ENCODE measurements around the gene CCL8. TPM values are rescaled to one million over a fixed set of nuclear protein-coding genes. Genes with fewer than 3 reads are reported as not detected.
A peak's percentile ranks its signal among the peaks of the same experiment; 100 is the strongest.
"Not testable (repeated sequence)": the region's sequence is repeated elsewhere in the genome, so short reads cannot be mapped to it uniquely, and the experiment has no call there.

CCL8 gene
- total RNA-seq, 1 experiment from 2014 or later = not detected

DNA sequence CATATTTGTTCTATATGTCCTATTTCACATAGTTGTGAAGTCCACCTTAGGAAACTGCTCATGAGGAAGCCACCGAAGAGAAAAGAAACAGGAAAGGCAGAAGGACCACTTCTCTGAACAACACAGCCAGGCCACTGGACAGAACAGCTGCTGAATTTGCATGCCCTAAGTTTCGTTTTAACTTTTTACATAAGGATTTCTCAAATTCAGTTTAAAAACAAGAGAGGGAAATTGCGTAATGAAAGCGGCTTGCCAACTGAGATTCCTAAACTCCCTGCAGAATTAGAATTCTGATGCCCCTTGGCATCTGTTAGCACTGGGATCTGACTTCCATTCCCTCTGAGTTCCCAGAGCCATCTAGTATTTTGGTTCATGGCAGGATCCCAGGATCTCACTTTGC, 5.0 kb upstream of the CCL8 start:
- DNase-seq (ENCODE audit: low spot score) = no peak

DNA sequence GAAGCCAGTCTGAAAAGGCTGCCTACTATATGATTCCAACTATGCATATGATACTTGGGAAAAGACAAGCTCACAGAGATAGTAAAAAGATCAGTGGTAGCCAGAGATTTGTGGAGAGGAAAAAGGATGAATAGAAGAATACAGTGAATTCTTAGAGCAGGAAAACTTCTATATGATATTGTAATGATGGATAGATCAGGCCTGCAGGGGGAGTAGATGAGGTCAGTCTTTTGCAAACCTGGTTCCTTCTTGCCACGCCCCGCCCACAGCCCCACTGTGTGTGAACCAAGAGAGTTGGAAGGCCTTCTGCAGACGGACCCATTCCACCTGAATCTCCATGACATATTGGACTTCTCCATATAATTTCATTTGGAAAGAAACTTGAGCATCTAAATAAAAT, 761 bp upstream of the CCL8 start:
- DNase-seq (ENCODE audit: low spot score) = no peak

DNA sequence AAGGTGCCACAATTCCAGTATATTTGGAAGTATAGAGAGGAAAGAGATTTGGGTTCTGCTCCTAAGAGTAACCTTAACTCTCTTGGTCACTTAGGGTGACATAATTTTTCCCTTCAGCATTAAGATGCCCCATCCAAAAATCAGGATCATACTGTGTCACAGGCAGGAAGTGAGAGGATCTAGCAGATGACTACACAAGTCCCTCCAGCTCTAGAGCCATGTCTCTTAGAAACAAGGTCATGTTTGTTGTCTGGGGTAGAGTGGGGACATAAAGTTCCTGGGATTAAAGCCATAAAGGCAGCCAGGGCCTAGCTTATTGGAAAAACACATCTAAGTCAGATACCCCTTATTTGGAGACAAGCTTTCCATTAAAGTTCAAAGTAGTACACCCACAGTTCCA, 2.7 kb downstream of the CCL8 start:
- DNase-seq (ENCODE audit: low spot score) = no peak

DNA sequence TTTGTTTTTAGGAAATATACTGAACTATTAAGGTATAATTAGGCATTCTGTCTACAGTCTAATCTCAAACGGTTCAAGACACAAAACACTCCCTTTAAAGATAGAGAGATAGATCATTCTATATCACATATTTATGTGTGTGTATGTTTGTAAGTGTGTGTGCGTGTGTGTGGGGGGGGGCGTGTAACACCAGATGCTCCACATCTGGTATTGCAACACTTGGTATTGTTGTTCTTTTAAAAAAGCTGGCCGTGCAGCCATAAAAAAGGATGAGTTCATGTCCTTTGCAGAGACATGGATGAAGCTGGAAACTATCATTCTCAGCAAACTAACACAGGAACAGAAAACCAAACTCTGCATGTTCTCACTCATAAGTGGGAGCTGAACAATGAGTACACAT, 8.3 kb downstream of the CCL8 start:
- not testable (repeated sequence) for DNase-seq (ENCODE audit: low spot score)

DNA sequence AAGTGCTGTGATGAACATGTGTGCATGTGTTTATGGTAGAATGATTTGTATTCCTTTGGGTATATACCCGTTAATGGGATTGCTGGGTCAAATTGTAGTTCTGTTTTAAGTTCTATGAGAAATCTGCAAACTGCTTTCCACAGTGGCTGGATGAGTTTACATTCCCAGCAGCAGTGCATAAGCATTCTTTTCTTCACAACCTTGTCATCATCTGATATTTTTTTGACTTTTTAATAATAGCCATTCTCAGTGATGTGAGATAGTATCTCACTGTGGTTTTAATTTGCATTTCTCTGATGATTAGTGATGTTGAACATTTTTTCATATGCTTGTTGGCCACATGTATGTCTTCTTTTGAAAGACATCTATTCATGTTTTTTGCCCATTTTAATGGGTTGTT, 18.5 kb downstream of the CCL8 start:
- no peak for DNase-seq (ENCODE audit: low spot score)

DNA sequence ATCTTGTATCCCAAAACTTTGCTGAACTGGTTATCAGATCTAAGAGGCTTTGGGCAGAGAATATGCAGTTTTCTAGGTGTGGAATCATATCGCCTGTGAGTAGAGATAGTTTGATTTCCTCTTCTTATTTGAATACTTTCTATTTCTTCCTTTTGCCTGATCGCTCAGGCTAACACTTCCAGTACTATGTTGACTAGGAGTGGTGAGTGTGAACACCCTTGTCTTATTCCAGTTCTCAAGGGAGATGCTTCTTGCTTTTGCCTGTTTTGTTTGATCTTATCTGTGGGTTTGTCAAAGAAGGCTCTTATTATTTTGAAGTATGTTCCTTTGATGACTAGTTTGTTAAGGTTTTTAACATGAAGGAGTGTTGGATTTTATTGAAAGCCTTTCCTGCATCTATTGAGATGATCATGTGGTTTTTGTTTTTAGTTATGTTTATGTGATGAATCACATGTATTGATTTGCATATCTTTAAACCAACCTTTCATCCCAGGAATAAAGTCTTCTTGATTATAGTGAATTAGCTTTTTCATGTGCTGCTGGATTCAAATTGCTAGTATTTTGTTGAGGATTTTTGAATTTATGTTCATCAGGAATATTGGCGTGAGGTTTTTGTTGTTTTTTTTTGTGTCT, 20.0 kb downstream of the CCL8 start:
- DNase-seq (ENCODE audit: low spot score) = no peak

DNA sequence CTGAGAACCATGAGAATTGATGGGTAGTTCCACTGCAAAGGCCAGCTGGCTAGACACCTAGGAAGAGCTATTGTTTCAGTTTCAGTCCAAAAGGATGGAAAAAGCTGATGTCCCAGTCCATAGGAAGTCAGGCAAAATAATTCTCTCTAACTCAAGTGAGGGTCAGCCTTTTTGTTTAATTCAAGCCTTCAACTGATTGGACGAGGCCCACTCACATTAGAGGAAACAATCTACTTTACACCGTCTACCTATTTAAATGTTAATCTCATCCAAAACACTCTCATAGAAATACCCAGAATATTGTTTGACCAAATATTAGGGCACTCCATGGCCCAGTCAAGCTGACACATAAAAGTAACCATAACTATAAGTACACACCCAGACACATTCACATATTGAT, 22.7 kb downstream of the CCL8 start:
- DNase-seq (ENCODE audit: low spot score) = no peak

DNA sequence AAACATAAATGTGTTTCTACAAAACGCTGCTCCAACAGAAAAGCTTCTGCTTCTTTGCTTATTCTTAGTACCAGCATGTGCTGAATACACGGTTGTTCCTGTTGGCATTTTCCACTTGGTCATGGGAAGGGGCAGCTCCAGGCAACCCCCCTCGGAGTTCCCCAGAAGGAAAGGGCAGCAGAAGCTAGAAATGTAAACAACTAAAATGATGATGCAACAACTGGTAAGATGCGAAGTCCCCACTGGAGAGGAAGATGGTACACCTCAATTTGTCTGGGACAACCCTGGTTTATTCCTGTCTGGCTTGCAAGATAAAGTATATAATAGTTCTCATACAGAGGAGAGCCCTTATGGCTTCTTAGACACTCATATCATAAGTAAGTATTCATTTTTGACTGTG, 27.8 kb downstream of the CCL8 start:
- no peak for DNase-seq (ENCODE audit: low spot score)

DNA sequence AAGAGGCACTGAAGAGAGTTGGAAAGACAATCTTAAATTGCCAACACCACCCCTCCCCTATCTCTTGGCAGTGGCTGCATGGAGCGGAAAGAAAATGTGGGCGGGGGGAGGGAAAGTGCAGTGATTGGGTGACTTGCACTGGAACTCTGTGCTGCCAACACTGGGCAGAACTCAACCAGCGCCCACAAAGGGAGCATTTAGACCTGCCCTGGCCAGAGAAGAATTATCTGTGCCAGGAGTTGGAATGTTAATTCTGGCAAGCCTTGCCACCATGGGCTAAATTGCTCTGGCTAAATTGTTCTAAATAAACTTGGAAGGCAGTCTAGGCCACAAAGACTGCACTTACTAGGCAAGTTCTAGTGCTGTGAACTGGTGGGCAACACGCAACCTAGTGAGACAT, 30.5 kb downstream of the CCL8 start:
- DNase-seq (ENCODE audit: low spot score) = no peak

DNA sequence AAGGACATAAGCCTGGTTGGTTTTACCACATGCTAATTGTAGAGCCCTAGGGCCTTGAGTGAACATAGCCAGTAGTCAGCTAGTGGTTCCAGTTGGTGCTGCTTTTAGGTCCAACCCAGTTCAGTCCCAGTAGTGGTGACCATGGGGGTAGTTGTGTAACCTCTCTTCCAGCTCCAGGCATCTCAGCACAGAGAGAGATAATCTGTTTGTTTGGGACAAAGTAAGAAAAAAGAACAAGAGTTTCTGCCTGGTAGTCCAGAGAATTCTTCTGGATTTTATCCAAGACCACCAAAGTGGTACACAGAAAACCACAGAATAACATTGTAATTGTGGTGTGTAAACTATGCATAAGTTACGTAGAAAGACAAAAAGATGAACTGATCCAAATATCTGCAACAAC, 31.9 kb downstream of the CCL8 start:
- DNase-seq (ENCODE audit: low spot score) = no peak

DNA sequence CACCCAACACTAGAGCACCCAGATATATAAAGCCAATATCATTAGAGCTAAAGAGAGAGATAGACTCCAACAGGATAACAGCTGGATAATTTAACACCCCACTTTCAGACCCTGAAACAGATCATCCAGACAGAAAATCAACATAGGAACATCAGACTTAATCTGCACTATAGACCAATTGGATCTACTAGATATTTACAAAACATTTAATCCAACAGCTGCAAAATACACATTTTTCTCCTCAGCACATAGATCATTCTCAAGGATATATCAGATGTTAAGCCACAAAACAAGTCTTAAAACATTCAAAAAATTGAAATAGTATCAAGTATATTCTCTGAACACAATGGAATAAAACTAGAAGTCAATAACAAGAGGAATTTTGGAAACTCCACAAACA, 33.0 kb downstream of the CCL8 start:
- no peak for DNase-seq (ENCODE audit: low spot score)

DNA sequence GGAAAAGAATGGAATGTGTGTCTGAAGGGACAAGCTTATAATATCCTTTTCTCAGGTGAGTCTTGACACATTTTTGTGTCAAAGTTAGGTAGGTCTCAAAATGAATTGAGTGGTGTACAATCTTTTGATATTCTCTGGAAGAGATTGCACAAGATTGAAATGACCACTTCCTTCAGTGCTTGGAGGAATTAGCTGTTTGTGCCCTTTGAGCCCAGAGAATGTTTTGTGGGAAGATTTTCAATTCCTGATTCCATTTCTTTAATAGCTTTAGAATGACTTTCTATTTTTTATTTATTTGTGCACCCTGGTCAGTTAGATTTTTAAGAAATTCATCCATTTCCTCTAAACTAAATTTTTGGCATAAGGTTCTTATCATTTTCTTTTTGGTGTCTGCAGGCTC, 35.4 kb downstream of the CCL8 start:
- no peak for DNase-seq (ENCODE audit: low spot score)

DNA sequence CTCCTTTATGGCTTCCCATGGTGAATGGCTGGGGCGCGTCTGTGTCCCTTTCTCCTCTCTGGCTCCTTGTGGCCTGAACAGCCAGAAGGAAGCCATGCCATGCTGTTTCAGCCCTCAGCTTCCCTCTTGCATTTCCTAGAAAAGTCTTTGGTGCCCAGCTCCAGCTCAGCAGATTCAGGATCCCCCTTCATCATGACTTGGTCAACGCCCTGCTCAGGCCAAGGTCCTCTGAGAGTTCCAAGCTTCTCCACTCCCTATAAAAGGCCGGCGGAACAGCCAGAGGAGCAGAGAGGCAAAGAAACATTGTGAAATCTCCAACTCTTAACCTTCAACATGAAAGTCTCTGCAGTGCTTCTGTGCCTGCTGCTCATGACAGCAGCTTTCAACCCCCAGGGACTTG, 37.0 kb downstream of the CCL8 start, which contains the start of gene CCL13:
Gene CCL13, plus strand, starts transcription at position 287 of the 400 bp plus-strand sequence. Its CDS starts 47 bp downstream, at position 334.
- DNase-seq (ENCODE audit: low spot score) = no peak

DNA sequence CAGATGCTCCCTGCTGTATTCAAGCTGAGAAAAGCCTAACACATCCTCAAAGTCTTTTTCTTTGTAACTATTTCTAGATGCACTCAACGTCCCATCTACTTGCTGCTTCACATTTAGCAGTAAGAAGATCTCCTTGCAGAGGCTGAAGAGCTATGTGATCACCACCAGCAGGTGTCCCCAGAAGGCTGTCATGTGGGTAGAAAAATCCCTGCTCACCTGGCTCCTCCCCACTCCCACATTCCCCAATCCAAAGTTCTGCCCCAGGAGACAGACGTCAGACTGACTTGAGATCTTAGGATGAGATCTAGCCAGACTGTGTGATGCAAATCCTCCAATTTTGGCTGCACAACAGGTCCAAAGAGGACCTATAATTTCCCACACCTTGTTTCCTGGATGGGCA, 38.2 kb downstream of the CCL8 start:
- no peak for DNase-seq (ENCODE audit: low spot score)

DNA sequence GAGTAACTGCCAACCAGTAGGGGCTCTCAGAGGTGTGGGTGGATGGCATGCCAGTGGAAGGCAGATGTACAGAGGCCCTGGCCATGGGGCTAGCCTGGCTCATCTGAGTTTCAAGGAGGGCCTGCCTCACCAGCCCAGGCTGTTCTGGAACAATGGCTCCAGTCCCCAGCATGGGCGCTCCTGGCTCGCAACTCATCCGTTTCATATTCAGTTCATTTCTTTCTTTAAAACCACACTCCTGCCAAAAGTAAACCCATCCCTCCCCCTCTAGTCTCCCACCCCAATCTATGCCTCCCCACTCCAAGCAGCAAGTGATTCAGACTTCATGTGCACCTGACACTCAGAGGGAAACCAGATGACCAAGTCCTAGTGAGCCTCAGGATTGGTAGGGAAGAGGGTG, 39.4 kb downstream of the CCL8 start:
- no peak for DNase-seq (ENCODE audit: low spot score)

DNA sequence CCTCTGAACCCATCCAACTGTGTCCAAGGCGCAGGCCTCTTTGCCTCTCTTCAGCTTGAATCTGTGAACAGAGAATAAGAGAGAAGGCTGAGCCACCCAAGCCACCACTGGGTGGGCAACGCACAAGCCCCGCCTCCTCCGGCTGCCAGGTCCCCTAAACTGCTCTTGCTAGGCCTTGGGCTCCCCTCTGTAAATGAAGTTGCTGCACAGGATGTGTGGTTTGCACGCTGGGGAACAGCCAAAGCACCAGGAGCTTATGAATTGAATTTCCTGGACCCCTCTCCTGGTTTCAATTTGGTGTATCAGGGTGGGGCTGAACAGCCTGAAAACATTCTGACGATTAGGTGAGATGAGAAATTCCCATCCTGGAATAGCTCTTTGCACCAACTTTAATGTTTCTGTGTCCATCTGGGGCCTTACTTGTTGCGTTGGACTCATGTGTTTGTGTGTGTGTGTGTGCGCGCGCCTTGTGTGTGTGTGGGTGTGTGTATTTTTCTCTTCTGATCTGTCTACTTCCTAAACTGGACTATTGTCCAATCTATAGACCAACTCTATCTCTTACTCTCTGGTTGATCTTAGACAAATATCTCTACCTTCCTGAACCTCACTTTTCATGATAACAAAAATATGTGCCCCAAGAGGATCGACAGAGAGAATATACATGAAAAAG, 41.5 kb downstream of the CCL8 start:
- DNase-seq (ENCODE audit: low spot score) = no peak

DNA sequence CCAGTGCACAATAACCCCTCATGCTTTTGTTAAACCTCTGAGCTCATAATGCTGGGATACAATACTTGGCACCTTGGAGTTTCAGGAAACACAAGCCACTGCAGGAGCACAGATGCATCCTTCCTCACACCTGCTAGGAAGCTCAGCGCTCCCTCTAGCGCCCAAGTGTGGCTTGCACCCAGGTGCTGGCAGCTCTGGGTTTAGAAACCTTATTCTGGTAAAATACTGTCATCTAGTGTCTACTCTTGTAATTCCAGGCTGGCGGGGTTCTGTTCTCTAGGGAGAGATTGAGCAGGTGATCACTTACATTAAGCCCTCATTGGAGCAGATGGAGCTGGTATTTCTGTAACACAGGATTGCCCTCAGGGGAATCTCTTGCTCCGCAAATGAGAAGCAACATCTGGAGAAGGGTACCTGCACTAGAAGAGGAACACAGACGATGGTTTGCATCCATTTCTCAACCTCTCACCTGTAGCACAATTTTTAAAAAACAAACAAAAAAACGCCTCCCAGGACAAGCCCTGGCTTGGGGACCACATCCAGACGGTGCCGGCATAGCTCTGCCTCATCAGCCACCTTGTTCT, 42.3 kb downstream of the CCL8 start:
- peak; percentile 81 for DNase-seq (ENCODE audit: low spot score)

DNA sequence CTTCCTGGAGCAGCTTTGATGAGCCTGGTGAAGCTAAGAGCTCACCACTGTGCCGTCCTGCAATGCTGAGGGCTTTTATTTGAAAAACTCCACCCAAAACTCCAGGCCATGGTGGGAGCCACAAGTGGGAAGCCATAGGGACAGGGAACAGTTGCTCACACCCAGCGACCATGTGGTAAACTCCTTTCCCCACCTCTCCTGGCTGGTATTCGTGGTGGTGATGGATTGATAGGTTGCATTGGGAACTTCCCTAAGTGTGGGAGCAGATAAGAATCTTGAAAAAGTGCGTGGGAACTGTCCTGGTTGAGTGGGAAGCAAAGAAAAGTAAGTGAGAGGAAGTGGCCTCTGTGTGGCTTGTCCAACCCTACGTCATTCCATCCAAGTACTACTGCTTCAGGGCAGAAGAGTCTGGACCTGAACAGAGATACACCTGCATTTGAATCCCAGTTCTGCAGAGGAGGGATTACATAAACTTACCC, 44.0 kb downstream of the CCL8 start, which contains the start of gene CCL1:
Gene CCL1, minus strand, starts transcription at position 51 of the 479 bp plus-strand sequence. CDS start 72 bp downstream, outside the sequence.
- DNase-seq (ENCODE audit: low spot score) = no peak

DNA sequence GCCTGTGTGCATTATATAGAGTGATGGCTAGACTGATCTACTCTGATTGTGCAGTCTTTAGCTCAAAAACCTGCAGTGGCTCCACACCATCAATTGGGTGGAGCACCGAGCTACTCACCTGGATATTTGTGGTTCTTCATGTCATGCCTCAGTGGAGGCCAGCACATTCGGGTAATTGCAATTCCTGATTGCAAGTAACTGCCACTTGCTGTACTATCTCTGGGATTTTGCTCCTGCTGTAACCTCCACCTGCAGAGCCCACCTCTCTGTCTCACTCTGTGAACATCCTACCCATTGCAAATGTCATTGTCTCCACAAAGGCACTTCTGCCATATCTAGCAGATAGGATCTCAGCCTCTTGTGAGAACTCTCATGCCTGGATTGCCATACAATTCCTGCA, 45.5 kb downstream of the CCL8 start:
- no peak for DNase-seq (ENCODE audit: low spot score)

DNA sequence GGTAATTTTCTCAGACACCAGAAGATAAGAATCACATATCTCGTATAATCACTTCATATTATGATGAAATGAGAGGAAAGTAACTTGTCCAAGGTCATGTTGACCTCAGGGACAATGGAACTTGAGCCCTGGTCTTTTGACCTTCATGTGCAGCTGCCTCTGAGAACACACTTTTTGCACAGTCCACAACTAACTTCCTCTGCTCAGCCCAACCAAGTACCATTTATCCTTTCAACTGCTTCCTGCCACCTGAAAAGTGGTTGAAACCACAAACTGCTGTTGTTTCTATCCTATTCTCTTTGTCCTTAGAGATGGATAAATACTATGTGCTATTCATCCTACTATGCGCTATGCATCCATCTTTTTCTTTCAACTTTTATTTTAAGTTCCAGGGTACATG, 46.1 kb downstream of the CCL8 start:
- no peak for DNase-seq (ENCODE audit: low spot score)

DNA sequence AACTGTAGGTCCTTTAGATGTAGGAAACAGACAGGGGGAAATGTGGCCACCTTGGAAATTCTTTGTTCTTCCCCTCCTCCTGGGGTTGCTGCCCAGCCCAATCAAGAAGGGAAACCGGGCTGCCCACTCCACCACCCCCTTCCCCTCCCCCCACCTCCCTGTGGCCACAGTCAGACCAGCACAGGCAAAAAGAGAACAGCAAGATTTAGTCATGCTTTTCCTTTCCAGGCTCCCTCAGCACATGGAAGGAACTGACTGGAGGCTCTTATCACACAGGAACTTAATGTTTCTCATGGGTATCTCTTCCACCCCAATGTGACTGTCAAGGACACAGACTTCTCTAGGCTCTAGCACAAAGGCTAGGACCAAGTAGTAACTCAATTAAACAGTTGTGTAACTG, 46.8 kb downstream of the CCL8 start:
- no peak for DNase-seq (ENCODE audit: low spot score)

DNA sequence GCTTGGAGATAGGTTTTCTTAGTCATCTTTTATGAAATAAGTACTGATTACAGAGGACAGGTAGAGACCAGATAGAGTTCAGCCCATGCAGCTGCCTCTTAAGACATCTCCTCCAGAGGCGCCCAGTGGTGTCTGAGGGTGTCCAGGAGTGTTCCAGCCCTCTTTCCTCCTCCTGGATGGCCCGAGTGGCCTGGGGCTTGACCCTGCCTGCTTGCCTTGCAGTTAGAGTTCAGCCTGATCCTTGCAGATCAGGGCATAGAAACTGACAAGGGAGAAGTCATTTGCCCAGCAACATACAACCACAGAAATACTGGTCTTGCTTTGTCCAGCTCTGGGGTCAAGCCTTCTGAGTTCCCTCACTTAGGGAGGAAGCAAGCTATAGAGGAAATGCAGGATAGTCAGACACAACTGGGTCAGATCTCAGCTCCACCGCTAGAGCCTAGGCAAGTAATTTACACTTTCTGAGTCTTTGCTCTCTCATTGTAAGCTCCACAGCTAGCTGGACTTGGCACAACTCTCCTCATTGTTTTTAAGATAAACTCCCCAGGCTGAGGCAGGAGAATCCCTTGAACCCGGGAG, 47.4 kb downstream of the CCL8 start:
- DNase-seq (ENCODE audit: low spot score) = no peak
